Stomach (tissue), 9 donors: Measurements from ENCODE around the gene AQR. TPM values are rescaled to one million over a fixed set of nuclear protein-coding genes. Genes with fewer than 3 reads are reported as not detected.

ENCODE experiments used
- DNase-seq, 2 donors: peaks; one replicate each; pipeline versions ENCODE4 v3.0.0 to v3.0.0-alpha.2; 2013 to 2019
- H3K27ac ChIP-seq, 5 donors: fragments of 200-600 bp in 4 of 5; sonication (generic) in 4 of 5; one replicate each; pipeline ENCODE4 v1.5.1; 2013 to 2019; ENCODE audit warnings: mild to moderate bottlenecking in 1 of 5, moderate library complexity in 1 of 5
- H3K27me3 ChIP-seq, 3 donors: fragments of 200-600 bp; sonication (generic); one replicate each; pipeline ENCODE4 v1.5.1; 2017 to 2019; ENCODE audit warnings: mixed run types in 1 of 3
- H3K36me3 ChIP-seq, 4 donors: fragments of 200-600 bp; sonication (generic); 1 replicate in 3 of 4; 2 replicates in 1 of 4; pipeline ENCODE4 v1.5.1; 2016 to 2019
- H3K4me1 ChIP-seq, 4 donors: fragments of 200-600 bp; sonication (generic); one replicate each; pipeline ENCODE4 v1.5.1; 2016 to 2019
- H3K4me3 ChIP-seq, 4 donors: fragments of 200-600 bp; sonication (generic) in 3 of 4; one replicate each; pipeline ENCODE4 v1.5.1; 2016 to 2019; ENCODE audit warnings: mild to moderate bottlenecking in 1 of 4
- H3K9me3 ChIP-seq, 4 donors: fragments of 200-600 bp; sonication (generic); one replicate each; pipeline ENCODE4 v1.5.1; 2016 to 2019
- CTCF ChIP-seq, 7 experiments: fragments of 450-650 bp in 4 of 7; fragments of 200-600 bp in 3 of 7; sonication (generic) in 3 of 7; IDR thresholded peaks; one replicate each; pipeline ENCODE4 v1.5.1; 2016 to 2019; ENCODE audit warnings: antibody characterized with exemption in 7 of 7, control low read depth in 2 of 7, mild to moderate bottlenecking in 1 of 7
- EP300 ChIP-seq: sonication (generic); formaldehyde crosslinking; IDR thresholded peaks from one replicate; pipeline ENCODE4 v1.6.1; 2017; ENCODE audit warnings: antibody characterized with exemption
- POLR2A ChIP-seq, 4 donors: fragments of 450-650 bp; IDR thresholded peaks; one replicate each; pipeline ENCODE4 v1.6.1; 2016; ENCODE audit warnings: antibody characterized with exemption in 4 of 4, control low read depth in 2 of 4, mild to moderate bottlenecking in 1 of 4, moderate library complexity in 1 of 4
- POLR2AphosphoS5 ChIP-seq, 3 donors: sonication (generic); formaldehyde crosslinking; IDR thresholded peaks; one replicate each; pipeline ENCODE4 v1.6.1; 2016; ENCODE audit warnings: antibody characterized with exemption in 3 of 3
- WGBS, 5 donors: extraction: QIAGEN DNeasy Blood & Tissue Kit in 3 of 5; methylation state at CpG; one replicate each; pipeline versions ENCODE4 v1.1.5 to v1.1.7; 2013 to 2018; 5-methylcytosine and 5-hydroxymethylcytosine counted together
- intact Hi-C: fragments of 100-400 bp; cut with DNase I; formaldehyde crosslinking; loops from one replicate; pipeline ENCODE4 v1.15.1; 2023; ENCODE audit warnings: low total_unique reads
- polyA plus RNA-seq, 3 donors: library from polyadenylated mRNA; stranded (reverse); fragments of 200-250 nt; gene quantifications; one replicate each; pipeline ENCODE4 v1.2.3, GENCODE V29; 2013
- total RNA-seq, 5 donors: library from RNA; depleted of rRNA; stranded (reverse); fragments of >200 nt; gene quantifications; one replicate each; pipeline versions ENCODE4 v1.1.0 to v1.2.3, GENCODE V29; 2014 to 2016
- donor health status: healthy with polysubstance abuse.
- donor health status: Bipolar disorder and iron deficiency.
- donor health status: healthy.

AQR gene
- total and polyA plus RNA-seq, 8 donors, result 4.5 to 54.5 (median 9.6) TPM

- WGBS, 5 donors, result 68 to 76% (median 73%) methylated on average over 3 of the region's 3 CpGs
- Histone ChIP-seq H3K4me3 (no peak overlapping the region), H3K27ac (no peak overlapping the region), H3K9me3 (peaks cover 0 to 11% (median 6%) of the 10 kb centered on the region in 4 donors), H3K4me1 (peaks cover 0 to under 1% (median 0%) of the 10 kb centered on the region in 4 donors), H3K27me3 (peaks cover 0 to 2% (median 0%) of the 10 kb centered on the region in 3 donors), H3K36me3 (no peaks in the 10 kb centered on the region)
- no peak for DNase-seq
- TF ChIP-seq POLR2A (IDR thresholded peaks at IDR 0.05), result no peak
- no peak for TF ChIP-seq EP300
- TF ChIP-seq POLR2AphosphoS5 (IDR thresholded peaks at IDR 0.05), result no peak
- TF ChIP-seq CTCF (IDR thresholded peaks at IDR 0.05), result no peak
- intact Hi-C loops, result no loop called here
Observed at GRCh38 chr15:34804776-34805175, 164.8 kb downstream of the AQR start.

DNA sequence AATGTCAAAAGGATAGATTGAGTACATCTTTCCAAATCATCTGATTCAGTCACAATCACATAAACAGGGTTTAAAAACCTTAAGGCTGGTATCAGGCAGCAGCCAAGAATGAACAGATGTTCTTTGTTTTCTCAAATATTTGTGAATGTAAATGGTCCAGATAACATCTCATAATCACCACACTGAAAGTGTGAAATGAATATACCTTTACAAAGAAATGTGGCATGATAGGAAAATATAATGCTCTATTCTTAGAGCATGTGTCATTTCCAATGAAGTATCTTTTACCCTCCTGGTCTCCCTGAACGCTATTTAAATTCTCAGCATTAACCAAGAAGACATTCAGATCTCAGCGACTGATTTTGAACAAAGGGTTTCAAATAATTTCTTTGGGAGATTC is 165.4 kb downstream of the AQR start:
- intact Hi-C loops, result no loop called here
- Histone ChIP-seq H3K36me3 (no peaks in the 10 kb centered on the region), H3K4me1 (peaks cover 0 to 7% (median 3%) of the 10 kb centered on the region in 4 donors), H3K27ac (no peak overlapping the region), H3K4me3 (no peak overlapping the region), H3K27me3 (peaks cover 0 to 4% (median 2%) of the 10 kb centered on the region in 3 donors), H3K9me3 (peaks cover 0 to 11% (median 6%) of the 10 kb centered on the region in 4 donors)
- TF ChIP-seq POLR2A (IDR thresholded peaks at IDR 0.05), result no peak
- no peak for TF ChIP-seq EP300
- TF ChIP-seq CTCF (IDR thresholded peaks at IDR 0.05), result no peak
- TF ChIP-seq POLR2AphosphoS5 (IDR thresholded peaks at IDR 0.05), result no peak
- no peak for DNase-seq
- WGBS, 5 donors, result 62 to 77% (median 74%) methylated on average over 2 of the region's 2 CpGs

GRCh38 chr15:34802803-34803750 is 166.5 kb downstream of the AQR start:
- Histone ChIP-seq H3K9me3 (peaks cover 0 to 11% (median 6%) of the 10 kb centered on the region in 4 donors), H3K4me3 (no peak overlapping the region), H3K4me1 (peaks cover 0 to 11% (median 3%) of the 10 kb centered on the region in 4 donors), H3K27me3 (peaks cover 0 to 9% (median 2%) of the 10 kb centered on the region in 3 donors), H3K27ac (no peak overlapping the region), H3K36me3 (no peaks in the 10 kb centered on the region)
- WGBS, 5 donors, result 83 to 87% (median 85%) methylated on average over 7 of the region's 7 CpGs
- TF ChIP-seq POLR2A (IDR thresholded peaks at IDR 0.05) (no peak), EP300 (no peak), POLR2AphosphoS5 (IDR thresholded peaks at IDR 0.05) (no peak)
- no peak for DNase-seq
- intact Hi-C loops, result no loop called here

DNA sequence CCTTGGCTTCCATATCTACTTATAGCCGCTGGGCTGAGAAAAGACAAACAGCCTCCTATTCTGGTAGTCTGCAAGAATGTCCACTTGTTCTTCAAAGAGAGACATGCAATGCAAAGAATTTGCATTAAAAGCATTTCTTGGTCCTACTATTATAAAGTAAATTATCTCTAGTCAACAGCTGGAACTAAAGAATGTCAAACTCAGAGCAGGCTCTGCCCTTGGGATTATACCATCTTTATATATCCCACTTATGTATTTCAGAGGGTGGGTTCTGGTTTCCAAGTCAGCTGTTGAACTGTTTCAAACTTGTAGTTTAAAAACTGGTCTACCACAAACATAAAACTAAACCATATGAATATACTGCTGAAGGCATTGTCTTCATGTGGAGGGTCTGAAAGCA is 167.2 kb downstream of the AQR start:
- Histone ChIP-seq H3K27me3 (peaks cover 0 to 9% (median 2%) of the 10 kb centered on the region in 3 donors), H3K9me3 (peaks cover 0 to 10% (median 4%) of the 10 kb centered on the region in 4 donors), H3K27ac (no peak overlapping the region), H3K36me3 (no peaks in the 10 kb centered on the region), H3K4me1 (peaks cover 0 to 11% (median 3%) of the 10 kb centered on the region in 4 donors), H3K4me3 (no peak overlapping the region)
- WGBS, 5 donors, result 81 to 97% (median 94%) methylated on average over 1 of the region's 1 CpG
- intact Hi-C loops, result no loop called here
- no peak for TF ChIP-seq POLR2A (IDR thresholded peaks at IDR 0.05)
- no peak for TF ChIP-seq CTCF (IDR thresholded peaks at IDR 0.05)
- TF ChIP-seq EP300, result no peak
- TF ChIP-seq POLR2AphosphoS5 (IDR thresholded peaks at IDR 0.05), result no peak
- no peak for DNase-seq

Other genes with a start within 250 kb of the AQR start
- gene GJD2, start 214.7 kb downstream of the AQR start, total RNA-seq, result under 1 TPM in 1 of 5 donors, not detected in 4; 0.18 TPM
- not detected for gene GJD2, start 214.7 kb downstream of the AQR start, polyA plus RNA-seq
- 1 to 10 TPM in 4 of 5 donors, not detected in 1; 1.8 to 9.5 (median 3.5) TPM for gene ACTC1, start 174.2 kb downstream of the AQR start, total RNA-seq
- 1 to 10 TPM; 3.7 to 8.5 (median 6.0) TPM for gene ACTC1, start 174.2 kb downstream of the AQR start, polyA plus RNA-seq
- 10 to 100 TPM in 3 of 5 donors, 1 to 10 TPM in 2; 5.3 to 50.9 (median 16.7) TPM for gene ZNF770, start 18.5 kb upstream of the AQR start, total RNA-seq
- gene ZNF770, start 18.5 kb upstream of the AQR start, polyA plus RNA-seq, result 1 to 10 TPM; 7.0 to 9.2 (median 7.6) TPM
- gene NANOGP8, start 115.6 kb upstream of the AQR start, total RNA-seq, result not detected
- gene NANOGP8, start 115.6 kb upstream of the AQR start, polyA plus RNA-seq, result not detected